Neural cell (in vitro differentiated cells): Measurements from ENCODE around the gene MRPL36. TPM values are rescaled to one million over a fixed set of nuclear protein-coding genes. Genes with fewer than 3 reads are reported as not detected.

Source experiments
- H2AFZ ChIP-seq: fragments of 200-600, 300-800 bp; sonication (generic), shearing (Covaris generic); 2 replicates; pipeline ENCODE4 v1.6.0; 2014; ENCODE audit warnings: low read depth, mild to moderate bottlenecking, antibody characterized with exemption, low read length, moderate library complexity
- H3F3A ChIP-seq: fragments of 200-600 bp; shearing (Covaris generic); 2 replicates; pipeline ENCODE4 v1.6.1; 2016; ENCODE audit warnings: mild to moderate bottlenecking, moderate library complexity, mixed read lengths, antibody characterized with exemption, low read length; ENCODE audit not compliant: insufficient read depth, poor library complexity, severe bottlenecking
- H3K27ac ChIP-seq: fragments of 200-600, 300-800 bp; sonication (generic), shearing (Covaris generic); 2 replicates; pipeline ENCODE4 v1.5.1; 2014; ENCODE audit warnings: mild to moderate bottlenecking, low read length, moderate library complexity
- H3K27me3 ChIP-seq: fragments of 300-800, 200-600 bp; sonication (generic), shearing (Covaris generic); 2 replicates; pipeline ENCODE4 v1.6.0; 2014; ENCODE audit warnings: mild to moderate bottlenecking, low read depth, low read length, moderate library complexity; ENCODE audit not compliant: insufficient read depth
- H3K36me3 ChIP-seq: fragments of 300-800, 200-600 bp; sonication (generic), shearing (Covaris generic); 2 replicates; pipeline ENCODE4 v1.5.1; 2014; ENCODE audit warnings: mild to moderate bottlenecking, antibody characterized with exemption, low read length, moderate library complexity; ENCODE audit not compliant: insufficient read depth
- H3K4me2 ChIP-seq: fragments of 300-800, 200-600 bp; sonication (generic), shearing (Covaris generic); 2 replicates; pipeline ENCODE4 v1.6.0; 2014; ENCODE audit warnings: mild to moderate bottlenecking, low read length
- H3K4me3 ChIP-seq: fragments of 300-800, 200-600 bp; sonication (generic), shearing (Covaris generic); 2 replicates; pipeline ENCODE4 v1.5.1; 2014; ENCODE audit warnings: mild to moderate bottlenecking, low read length, moderate library complexity
- H3K79me2 ChIP-seq: fragments of 200-600 bp; shearing (Covaris generic); replicated peaks from 2 replicates; pipeline ENCODE4 v1.6.0; 2014; ENCODE audit warnings: mild to moderate bottlenecking, low read length, moderate library complexity; ENCODE audit not compliant: insufficient read depth
- H3K9ac ChIP-seq: fragments of 300-800, 200-600 bp; sonication (generic), shearing (Covaris generic); 2 replicates; pipeline ENCODE4 v1.6.1; 2016; ENCODE audit warnings: mild to moderate bottlenecking, low read length, mixed read lengths
- H3K9me2 ChIP-seq: fragments of 200-600 bp; shearing (Covaris generic); 2 replicates; pipeline ENCODE4 v1.6.1; 2016; ENCODE audit warnings: mild to moderate bottlenecking, low read length, mixed read lengths; ENCODE audit not compliant: insufficient read depth
- H3K9me3 ChIP-seq: fragments of 200-600, 300-800 bp; sonication (generic), shearing (Covaris generic); 2 replicates; pipeline ENCODE4 v1.6.1; 2016; ENCODE audit warnings: mild to moderate bottlenecking, mixed run types, low read length, moderate library complexity, mixed read lengths
- H4K20me1 ChIP-seq: fragments of 200-600 bp; shearing (Covaris generic); 2 replicates; pipeline ENCODE4 v1.6.1; 2016; ENCODE audit warnings: mild to moderate bottlenecking, mixed run types; ENCODE audit not compliant: insufficient read depth
- CTCF ChIP-seq: fragments of 450-650 bp; IDR thresholded peaks from 2 replicates; pipeline ENCODE4 v1.5.1; 2014; ENCODE audit warnings: antibody characterized with exemption, mild to moderate bottlenecking, moderate library complexity; ENCODE audit not compliant: poor library complexity, severe bottlenecking
- EP300 ChIP-seq: fragments of 450-650 bp; conservative IDR thresholded peaks from 2 replicates; pipeline ENCODE4 v1.6.1; 2014; ENCODE audit warnings: antibody characterized with exemption, mild to moderate bottlenecking, moderate library complexity; ENCODE audit not compliant: poor library complexity, severe bottlenecking
- EZH2 ChIP-seq: fragments of 200-600, 300-800 bp; shearing (Covaris generic), sonication (generic); IDR thresholded peaks from 2 replicates; pipeline ENCODE4 v1.6.1; 2014; ENCODE audit warnings: antibody characterized with exemption, low read length, borderline replicate concordance, mild to moderate bottlenecking; ENCODE audit not compliant: insufficient read depth, poor library complexity, severe bottlenecking
- MXI1 ChIP-seq: fragments of 450-650 bp; conservative IDR thresholded peaks from 2 replicates; pipeline ENCODE4 v1.6.1; 2014; ENCODE audit warnings: antibody characterized with exemption, mild to moderate bottlenecking; ENCODE audit not compliant: poor library complexity, severe bottlenecking
- POLR2AphosphoS5 ChIP-seq: IDR thresholded peaks from 2 replicates; pipeline ENCODE4 v1.6.1; 2012
- RAD21 ChIP-seq: fragments of 450-650 bp; conservative IDR thresholded peaks from 2 replicates; pipeline ENCODE4 v1.6.1; 2014; ENCODE audit warnings: antibody characterized with exemption, mild to moderate bottlenecking, moderate library complexity
- REST ChIP-seq: IDR thresholded peaks from 2 replicates; pipeline ENCODE4 v1.6.1; 2012; ENCODE audit warnings: borderline replicate concordance
- SMC3 ChIP-seq: fragments of 450-650 bp; conservative IDR thresholded peaks from 2 replicates; pipeline ENCODE4 v1.6.1; 2014; ENCODE audit warnings: antibody characterized with exemption, mild to moderate bottlenecking, moderate library complexity; ENCODE audit not compliant: poor library complexity
- TAF1 ChIP-seq: IDR thresholded peaks from 2 replicates; pipeline ENCODE4 v1.6.1; 2012; ENCODE audit warnings: low read depth
- polyA plus RNA-seq: library from polyadenylated mRNA; depleted of rRNA; stranded (reverse); fragments of >200 nt; gene quantifications from 2 replicates; pipeline ENCODE4 v1.2.3, GENCODE V29; 2014

Gene MRPL36
- polyA plus RNA-seq, 1 donor from 2014 or later, result 51.9 TPM

GRCh38 chr5:1806199-1806598, 6.6 kb upstream of the MRPL36 start:
- TF ChIP-seq SMC3 (no peak), CTCF (no peak)
- no peak overlapping the region for H3K4me2 ChIP-seq
- H3K4me3 ChIP-seq, result no peak overlapping the region
- no peaks in the 10 kb centered on the region for H3K36me3 ChIP-seq
- no peaks in the 10 kb centered on the region for H3K9me2 ChIP-seq
- H4K20me1 ChIP-seq, result no peaks in the 10 kb centered on the region
- H3K9ac ChIP-seq, result no peak overlapping the region
- no peaks in the 10 kb centered on the region for H3K27me3 ChIP-seq
- no peak overlapping the region for H2AFZ ChIP-seq
- no peak overlapping the region for H3K27ac ChIP-seq
- H3K79me2 ChIP-seq, result peaks cover 18% of the 10 kb centered on the region
- H3F3A ChIP-seq, result no peaks in the 10 kb centered on the region
- H3K9me3 ChIP-seq, result no peaks in the 10 kb centered on the region

- H2AFZ ChIP-seq, result no peak overlapping the region
- TF ChIP-seq REST, result no peak
- no peak for TF ChIP-seq TAF1
- no peak for TF ChIP-seq SMC3
- TF ChIP-seq MXI1, result no peak
- no peak for TF ChIP-seq POLR2AphosphoS5
- no peak for TF ChIP-seq EP300
- no peak for TF ChIP-seq CTCF
- TF ChIP-seq EZH2, result no peak
- no peak for TF ChIP-seq RAD21
- H3K4me3 ChIP-seq, result no peak overlapping the region
- no peak overlapping the region for H3K4me2 ChIP-seq
- no peaks in the 10 kb centered on the region for H3K27me3 ChIP-seq
- H3F3A ChIP-seq, result peaks cover 2% of the 10 kb centered on the region
- H3K36me3 ChIP-seq, result no peaks in the 10 kb centered on the region
- H3K9ac ChIP-seq, result no peak overlapping the region
- H3K9me3 ChIP-seq, result no peaks in the 10 kb centered on the region
- no peaks in the 10 kb centered on the region for H4K20me1 ChIP-seq
- H3K9me2 ChIP-seq, result no peaks in the 10 kb centered on the region
- H3K27ac ChIP-seq, result no peak overlapping the region
- H3K79me2 ChIP-seq, result peaks cover 18% of the 10 kb centered on the region
Measured at GRCh38 chr5:1805736-1806135, 6.1 kb upstream of the MRPL36 start.
